Measurements from ENCODE around the gene SFTPA1. TPM values are rescaled to one million over a fixed set of nuclear protein-coding genes. Genes with fewer than 3 reads are reported as not detected.
A peak's percentile ranks its signal among the peaks of the same experiment; 100 is the strongest.
"Not testable (repeated sequence)": the region's sequence is repeated elsewhere in the genome, so short reads cannot be mapped to it uniquely, and the experiment has no call there.

The SFTPA1 gene
- total and polyA plus RNA-seq, 8 donors = 0.28 to 9.6 (median 1.2) TPM; not detected in 2

DNA sequence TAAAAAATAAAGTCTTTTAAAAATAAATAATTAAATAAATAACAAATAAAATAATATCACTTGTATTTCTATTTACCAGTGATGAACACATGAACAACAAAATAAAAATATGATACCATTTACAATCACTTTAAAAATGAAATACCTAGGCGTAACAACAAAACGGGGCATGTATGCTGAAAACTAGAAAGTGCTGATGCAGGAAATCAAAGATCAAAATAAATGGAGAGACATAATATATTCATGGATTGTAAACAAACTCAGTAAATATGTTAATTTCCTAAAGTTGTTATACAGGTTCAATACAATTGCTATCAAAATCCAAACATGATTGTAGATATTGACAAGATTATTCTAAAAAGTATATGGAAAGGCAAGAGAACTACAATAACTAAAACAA lies 31.4 kb upstream of the SFTPA1 start:
- DNase-seq = no peak
- intact Hi-C loops (cut with DNase I) = no loop called here
- Histone ChIP-seq H3K9me3 (no peaks in the 10 kb centered on the region), H3K4me3 (no peak overlapping the region), H3K27ac (no peak overlapping the region), H3K27me3 (no peaks in the 10 kb centered on the region), H3K36me3 (no peaks in the 10 kb centered on the region), H3K4me1 (no peaks in the 10 kb centered on the region)
- FAIRE-seq = peak; percentile 17
- no peak for ATAC-seq
- WGBS, 2 donors = 87 to 95% methylated on average over 2 of the region's 2 CpGs
- no peak for TF ChIP-seq CTCF (IDR thresholded peaks at IDR 0.05)

- TF ChIP-seq CTCF (IDR thresholded peaks at IDR 0.05) = no peak
- FAIRE-seq = no peak
- ATAC-seq = no peak
- intact Hi-C loops (cut with DNase I) = no loop called here
- Histone ChIP-seq H3K27me3 (no peaks in the 10 kb centered on the region), H3K4me1 (no peaks in the 10 kb centered on the region), H3K4me3 (no peak overlapping the region), H3K9me3 (no peaks in the 10 kb centered on the region), H3K36me3 (no peaks in the 10 kb centered on the region), H3K27ac (no peak overlapping the region)
- no peak for DNase-seq
These were observed 29.7 kb upstream of the SFTPA1 start for GRCh38 chr10:79581044-79581443.

GRCh38 chr10:79582096-79582495 lies 28.6 kb upstream of the SFTPA1 start:
- ATAC-seq (no peak), FAIRE-seq (no peak), DNase-seq (no peak)
- 80 to 84% methylated on average over 6 of the region's 6 CpGs for WGBS, 2 donors
- Histone ChIP-seq H3K27me3 (no peaks in the 10 kb centered on the region), H3K4me3 (no peak overlapping the region), H3K36me3 (no peaks in the 10 kb centered on the region), H3K9me3 (no peaks in the 10 kb centered on the region), H3K27ac (no peak overlapping the region), H3K4me1 (no peaks in the 10 kb centered on the region)
- no peak for TF ChIP-seq CTCF (IDR thresholded peaks at IDR 0.05)
- intact Hi-C loops (cut with DNase I) = no loop called here

DNA sequence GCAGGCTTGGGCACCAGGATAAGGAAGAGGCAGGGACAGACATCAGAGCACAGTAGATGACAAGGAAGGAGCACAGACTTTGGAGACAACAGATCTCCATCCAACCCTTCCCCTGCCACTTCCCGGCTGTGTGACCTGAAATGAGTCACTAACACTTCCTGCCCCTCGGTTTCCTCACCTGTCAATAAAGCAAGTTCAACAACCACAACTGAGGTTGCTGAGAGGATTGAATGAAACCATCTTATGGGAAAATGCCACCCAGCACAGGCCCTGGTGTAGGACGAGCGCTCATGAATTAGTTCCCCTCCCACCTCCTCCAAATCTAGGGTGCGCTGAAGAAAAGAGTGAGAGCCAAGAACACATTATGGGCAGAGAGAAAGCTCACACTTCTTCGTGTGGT lies 27.8 kb upstream of the SFTPA1 start:
- intact Hi-C loops (cut with DNase I); ATAC-seq: not testable (repeated sequence)
- WGBS, 2 donors = 72 to 80% methylated on average over 3 of the region's 6 CpGs

GRCh38 chr10:79583488-79584024 lies 27.2 kb upstream of the SFTPA1 start:
- TF ChIP-seq CTCF (IDR thresholded peaks at IDR 0.05) = no peak
- Histone ChIP-seq H3K4me3 (no peak overlapping the region), H3K27me3 (no peaks in the 10 kb centered on the region), H3K36me3 (no peaks in the 10 kb centered on the region), H3K9me3 (no peaks in the 10 kb centered on the region), H3K27ac (no peak overlapping the region), H3K4me1 (no peaks in the 10 kb centered on the region)
- WGBS, 2 donors = 85 to 88% methylated on average over 7 of the region's 7 CpGs
- ATAC-seq = no peak
- DNase-seq = no peak
- intact Hi-C loops (cut with DNase I) = no loop called here
- no peak for FAIRE-seq

More for the DNA sequence above, 27.8 kb upstream of the SFTPA1 start:
- H3K36me3 ChIP-seq, DNase-seq, H3K9me3 ChIP-seq, H3K27me3 ChIP-seq, FAIRE-seq, H3K4me3 ChIP-seq, H3K4me1 ChIP-seq, H3K27ac ChIP-seq: not testable (repeated sequence)

Measured in pancreas (tissue), 10 donors.